Erythroblast (primary cell): ENCODE results near the gene GDAP2.

Source experiments
- GATA1 ChIP-seq: IDR thresholded peaks from 2 replicates; pipeline ENCODE4 v1.6.1; 2011; ENCODE audit warnings: low read depth, mild to moderate bottlenecking, control low read depth, low read length, moderate library complexity
- POLR2A ChIP-seq: IDR thresholded peaks from 2 replicates; pipeline ENCODE4 v1.6.1; 2011; ENCODE audit warnings: mild to moderate bottlenecking, low read length

DNA sequence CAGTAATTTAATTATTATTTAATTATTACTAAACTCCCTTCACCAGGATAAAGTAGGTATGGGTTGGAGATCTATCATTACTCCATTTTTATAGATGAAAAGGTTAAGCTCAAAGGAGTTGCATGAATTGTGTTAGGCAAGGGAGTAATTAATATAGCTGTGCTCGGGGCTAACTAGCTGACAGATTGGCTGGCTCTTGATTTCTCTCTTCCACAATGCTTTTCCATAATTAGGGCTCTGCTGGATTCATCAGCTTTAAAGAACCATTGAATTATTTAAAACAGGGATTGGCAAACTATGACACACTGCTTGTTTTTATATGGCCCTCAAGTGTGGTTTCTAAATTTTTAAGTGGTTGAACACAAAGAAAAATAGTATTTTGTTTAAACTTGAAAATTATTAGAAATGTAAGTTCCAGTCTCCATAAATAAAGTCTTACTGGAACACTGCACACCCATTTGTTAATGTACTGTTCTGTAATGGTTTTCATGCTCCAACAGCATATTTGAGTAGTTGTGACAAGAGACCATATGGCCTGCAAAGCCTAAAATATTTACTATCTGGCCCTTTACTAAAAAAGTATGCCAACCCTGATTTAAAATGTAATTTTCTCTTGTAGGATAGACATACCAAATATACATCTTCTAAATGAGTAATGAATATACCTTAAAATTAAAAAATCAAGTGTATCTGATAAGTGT is 76.4 kb downstream of the GDAP2 start:
- TF ChIP-seq POLR2A (no peak), GATA1 (no peak)
